Stimulated activated CD8-positive, alpha-beta memory T cell treated with anti-CD3 and anti-CD28 coated beads, Interleukin-4, amount 100 ng/mL, for 48 hours (primary cell): Measurements from ENCODE around the gene BICD1.
"Not testable (repeated sequence)": the region's sequence is repeated elsewhere in the genome, so short reads cannot be mapped to it uniquely, and the experiment has no call there.

Experiments used
- DNase-seq: peaks from one replicate; pipeline ENCODE4 v3.0.0-alpha.2; 2020

Gene BICD1

DNA sequence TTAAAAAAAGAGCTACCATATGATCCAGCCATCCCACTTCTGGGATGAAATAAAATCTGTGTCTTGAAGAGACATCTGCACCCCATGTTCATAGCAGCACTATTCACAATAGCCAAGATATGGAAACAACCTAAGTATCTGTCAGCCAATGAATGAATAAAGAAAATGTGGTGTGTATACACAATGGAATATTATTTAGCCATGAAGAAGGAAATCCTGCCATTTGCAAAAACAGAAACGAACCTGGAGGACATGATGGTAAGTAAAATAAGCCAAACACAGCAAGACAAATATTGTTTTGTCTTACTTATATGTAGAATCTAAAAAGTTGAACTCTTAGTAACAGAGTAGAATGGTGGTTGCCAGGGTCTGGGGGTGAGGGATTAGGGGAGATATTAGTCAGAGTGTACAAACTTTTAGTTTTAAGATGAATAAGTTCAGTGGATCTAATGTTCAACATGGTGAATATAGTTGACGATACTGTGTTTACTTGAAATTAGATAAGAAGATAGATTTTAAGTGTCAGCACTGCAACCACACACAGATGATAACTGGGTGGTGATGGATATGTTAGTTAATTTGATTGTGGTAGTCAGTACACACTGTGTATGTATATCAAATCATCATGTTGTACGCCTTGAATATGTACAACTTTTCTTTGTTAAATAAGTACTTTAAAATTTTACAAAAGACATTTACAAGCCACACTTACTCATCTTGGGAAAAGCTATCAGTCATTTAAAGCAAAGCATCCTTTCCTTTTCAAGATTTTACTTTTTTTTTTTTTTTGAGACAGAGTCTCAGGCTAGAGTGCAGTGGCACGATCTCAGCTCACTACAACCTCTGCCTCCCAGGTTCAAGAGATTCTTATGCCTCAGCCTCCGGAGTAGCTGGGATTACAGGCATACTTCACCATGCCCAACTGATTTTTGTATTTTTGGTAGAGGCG is 89.9 kb downstream of the BICD1 start:
- no peak for DNase-seq

DNA sequence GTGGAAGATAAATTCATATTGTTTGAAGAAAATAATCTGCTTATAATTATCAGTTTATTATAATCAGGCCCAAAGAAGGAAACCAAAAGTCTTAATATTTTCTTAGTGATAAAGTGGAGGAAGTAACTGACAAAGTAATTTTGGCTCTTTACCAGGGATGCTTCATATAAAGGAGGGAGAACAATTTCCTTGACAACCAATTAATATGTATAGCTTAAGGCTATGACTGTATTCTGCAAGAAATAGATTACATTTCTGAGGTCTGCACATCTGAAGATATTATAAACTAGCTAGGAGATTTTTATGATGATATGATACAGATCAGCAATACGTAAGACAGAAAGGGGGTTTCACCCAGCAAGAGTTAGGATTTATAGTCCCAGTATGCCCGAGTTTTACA is 90.8 kb downstream of the BICD1 start:
- DNase-seq: no peak

DNA sequence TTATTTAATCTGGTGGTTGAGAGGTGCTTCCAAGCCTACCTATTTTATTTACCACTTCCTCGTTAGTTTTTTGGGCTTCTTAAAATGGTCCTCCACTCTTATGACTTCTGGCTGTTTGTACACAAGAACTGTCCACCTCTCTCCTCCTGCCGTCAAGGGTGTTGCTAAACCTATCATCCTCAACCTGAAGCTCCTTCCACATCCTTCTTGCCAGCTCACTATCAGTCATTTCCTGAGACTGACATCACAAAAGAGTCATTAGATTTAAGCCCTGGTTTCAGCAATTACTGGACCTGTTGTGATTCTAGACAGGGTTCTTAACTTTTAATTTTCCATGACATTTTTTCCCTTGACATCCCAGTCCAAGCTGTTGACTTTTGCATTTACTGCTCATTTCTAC is 91.9 kb downstream of the BICD1 start:
- no peak for DNase-seq

DNA sequence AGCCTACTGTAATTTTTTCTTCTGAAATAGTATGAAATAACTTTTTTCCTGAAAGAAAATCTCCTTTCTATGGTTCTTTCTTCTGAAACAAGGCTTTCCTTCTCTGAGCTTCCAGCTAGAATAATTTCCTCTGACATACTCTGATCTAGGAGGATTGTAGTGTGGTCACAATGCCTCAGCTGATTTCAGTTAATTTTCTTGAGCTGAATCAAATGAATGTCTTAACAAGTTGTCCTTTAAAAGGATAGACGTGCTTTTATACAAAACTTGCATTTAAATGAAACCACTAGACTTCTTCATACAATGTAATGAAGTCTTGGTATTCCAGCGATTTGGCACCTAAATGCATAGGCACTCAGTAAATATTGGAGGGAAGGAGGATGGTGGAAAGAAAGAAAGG is 94.4 kb downstream of the BICD1 start:
- no peak for DNase-seq

DNA sequence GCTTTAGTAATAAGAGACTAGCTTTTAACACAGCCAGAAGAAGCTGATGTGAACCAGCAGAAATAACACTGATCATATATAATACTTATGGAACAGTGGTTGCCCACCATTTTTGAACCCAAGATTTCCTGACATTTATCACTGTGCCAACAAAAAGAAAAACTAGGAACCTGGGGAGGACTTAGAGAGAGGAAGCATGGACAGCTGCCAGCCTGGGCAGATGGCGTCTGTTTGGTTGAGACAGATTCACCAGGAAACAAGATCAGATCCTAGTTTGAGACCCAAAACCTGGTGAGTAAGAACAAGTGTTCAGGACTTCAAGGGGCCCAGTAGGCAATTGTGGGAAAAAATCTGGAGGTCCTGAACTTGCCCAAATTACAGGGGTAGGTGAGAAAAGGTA is 95.3 kb downstream of the BICD1 start:
- DNase-seq: no peak

DNA sequence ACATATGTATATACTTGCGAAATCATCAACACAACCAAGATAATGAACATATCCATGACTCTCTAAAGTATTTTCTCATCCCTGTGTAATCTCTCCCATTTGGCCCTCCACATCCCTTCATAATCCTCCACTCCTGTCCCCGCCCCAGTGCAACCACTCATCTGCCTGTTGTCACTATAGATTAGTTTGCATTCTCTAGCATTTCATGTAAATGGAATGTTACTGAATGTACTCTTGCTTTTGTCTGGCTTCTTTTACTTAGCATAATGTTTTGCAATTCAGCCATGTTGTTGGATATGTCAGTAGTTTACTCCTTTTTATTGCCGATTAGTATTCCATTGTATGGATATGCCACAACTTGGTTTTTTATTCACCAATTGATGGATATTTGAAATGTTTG is 99.1 kb downstream of the BICD1 start:
- no peak for DNase-seq

DNA sequence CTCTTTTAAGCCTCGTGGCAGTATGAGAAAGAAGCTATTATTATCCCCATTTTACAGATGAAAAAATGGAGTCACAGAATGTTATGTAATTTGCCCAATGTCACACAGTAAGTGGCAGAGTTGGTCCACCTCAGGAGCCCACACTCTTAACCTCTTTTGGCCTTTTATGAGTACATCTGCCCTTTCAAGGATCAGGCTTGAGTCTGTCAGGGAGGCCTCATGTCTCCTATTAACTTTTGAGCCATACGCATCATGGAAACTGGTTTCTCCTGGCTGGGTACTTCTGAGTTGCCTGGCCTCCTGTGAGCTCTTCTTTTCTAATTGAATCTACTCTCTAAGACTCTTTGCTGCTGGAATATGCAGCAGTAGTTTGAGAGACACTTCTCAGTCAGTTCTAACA is 101.7 kb downstream of the BICD1 start:
- DNase-seq: no peak

DNA sequence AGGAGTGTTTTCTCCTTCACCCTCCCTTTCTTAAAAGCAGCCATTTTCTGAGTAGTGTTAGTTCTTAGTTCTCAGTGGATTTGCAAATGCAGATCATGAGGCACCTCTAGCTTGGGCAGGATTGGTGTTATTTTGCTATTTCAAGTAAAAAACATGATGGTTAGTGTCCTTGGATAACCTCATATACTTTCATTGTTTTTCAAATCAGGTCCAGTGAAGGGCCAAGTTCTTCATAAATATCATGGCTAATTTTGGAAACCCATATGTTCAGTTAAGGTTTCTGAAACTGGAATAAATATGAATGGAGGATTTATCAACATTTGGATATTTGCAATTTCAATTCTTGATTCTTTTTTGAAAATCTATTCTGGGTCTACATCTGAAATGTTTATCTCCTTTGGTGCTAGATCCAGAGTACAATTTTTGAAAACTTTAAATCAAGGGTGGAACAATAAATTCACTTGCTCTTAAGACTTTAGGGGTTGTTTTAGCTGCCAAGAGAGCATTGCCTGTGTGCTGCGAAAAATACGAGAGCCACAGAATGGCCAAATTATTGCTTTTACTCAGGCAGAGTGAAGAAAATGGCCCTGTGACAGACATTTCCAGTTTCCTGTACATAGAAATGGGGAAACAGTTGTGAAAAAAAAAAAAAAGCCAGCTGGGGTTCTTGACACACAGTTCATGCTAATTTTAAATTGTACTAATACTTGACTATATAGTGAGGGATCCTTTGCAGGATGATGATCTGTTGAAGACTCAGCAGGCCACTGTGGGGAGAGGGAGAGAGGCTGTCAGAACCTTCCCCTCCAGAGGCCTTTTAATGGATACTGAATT is 104.6 kb downstream of the BICD1 start:
- DNase-seq: no peak

DNA sequence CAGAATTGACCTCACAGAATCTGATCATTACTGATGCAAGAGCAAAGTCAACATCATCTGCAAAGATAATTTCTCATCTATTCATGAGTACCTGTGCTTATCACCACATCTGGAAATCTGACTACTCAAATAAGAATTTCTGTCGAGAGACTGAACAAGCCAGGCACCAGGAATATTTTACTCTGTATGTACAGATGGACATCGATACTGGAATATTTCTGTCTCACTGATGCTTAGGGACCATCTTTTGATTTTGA is 105.2 kb downstream of the BICD1 start:
- no peak for DNase-seq

DNA sequence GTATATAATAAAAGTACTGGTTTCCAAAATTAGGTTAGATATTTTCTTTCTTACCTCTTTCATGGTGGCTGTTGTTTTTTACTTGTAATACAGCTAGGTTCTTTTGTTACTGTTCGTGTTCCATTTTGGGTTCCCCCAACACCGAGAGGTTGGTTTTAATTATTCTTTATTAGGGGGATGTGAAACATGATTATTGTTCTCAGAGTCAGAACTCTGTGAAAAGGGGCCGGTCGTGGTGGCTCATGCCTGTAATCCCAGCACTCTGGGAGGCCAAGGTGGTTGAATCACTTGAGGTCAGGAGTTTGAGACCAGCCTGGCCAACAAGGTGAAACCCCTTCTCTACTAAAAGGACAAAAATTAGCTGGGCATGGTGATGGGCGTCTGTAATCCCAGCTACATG is 108.1 kb downstream of the BICD1 start:
- DNase-seq: no peak

DNA sequence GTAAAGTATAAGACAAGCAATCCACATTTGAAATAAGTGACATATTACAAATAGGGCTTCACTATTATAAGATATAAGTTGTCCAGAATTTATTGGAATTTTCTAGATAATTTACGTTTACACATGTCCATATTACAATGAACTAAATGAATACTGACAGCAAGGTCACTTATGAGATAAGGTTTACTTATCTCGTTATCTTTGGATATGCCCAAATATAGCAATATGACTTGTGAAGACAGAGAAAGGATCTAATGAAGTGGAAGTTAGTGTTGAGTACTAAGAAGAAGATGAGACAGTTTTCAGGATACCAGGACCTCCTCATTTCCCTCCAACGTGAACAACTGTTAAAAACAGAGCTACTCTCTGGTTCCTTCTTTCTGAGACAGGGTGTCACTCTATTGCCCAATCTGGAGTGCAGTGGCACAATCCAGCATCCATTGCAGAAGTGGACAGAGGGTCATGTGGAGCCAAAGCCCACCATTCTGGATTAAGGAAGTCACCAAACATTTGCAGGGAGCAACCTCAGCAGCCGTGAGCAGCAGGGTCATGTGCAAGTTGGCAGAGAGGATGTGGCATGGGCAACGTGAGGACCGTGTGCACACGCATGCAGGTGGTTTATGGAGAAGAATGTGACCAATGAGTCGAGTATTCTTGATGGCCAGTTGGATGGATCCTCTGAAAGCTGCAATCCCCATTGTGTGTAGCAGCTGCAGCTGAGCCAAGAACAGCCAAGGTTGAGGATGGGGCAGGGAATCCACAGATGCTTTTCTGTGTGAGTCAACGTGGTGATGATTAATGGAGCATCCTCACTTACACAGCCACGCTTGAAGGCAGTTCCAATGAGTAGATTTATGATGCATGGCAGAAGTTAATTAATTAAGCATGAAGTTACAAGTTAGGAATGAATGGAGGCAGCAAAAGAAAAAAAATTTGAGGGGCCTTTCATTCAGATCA is 111.0 kb downstream of the BICD1 start:
- no peak for DNase-seq

DNA sequence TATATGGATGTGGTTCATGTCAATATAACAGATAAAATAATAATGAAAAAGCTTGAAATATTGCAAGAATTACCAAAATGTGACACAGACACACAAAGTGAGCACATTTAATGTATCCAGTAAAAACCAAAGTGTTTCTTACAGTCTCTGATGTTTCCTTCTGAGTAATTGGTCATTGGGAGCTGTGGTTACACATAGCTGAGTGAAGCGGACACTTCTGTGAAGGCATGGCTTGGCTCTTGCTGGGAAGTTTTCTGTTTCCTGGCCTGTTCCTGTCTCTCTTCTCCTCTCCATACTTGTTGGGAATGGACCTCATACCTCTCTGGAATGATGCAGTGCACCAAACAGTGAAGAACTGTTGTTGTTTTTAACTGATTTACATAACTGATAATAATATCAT is 117.3 kb downstream of the BICD1 start:
- no peak for DNase-seq

DNA sequence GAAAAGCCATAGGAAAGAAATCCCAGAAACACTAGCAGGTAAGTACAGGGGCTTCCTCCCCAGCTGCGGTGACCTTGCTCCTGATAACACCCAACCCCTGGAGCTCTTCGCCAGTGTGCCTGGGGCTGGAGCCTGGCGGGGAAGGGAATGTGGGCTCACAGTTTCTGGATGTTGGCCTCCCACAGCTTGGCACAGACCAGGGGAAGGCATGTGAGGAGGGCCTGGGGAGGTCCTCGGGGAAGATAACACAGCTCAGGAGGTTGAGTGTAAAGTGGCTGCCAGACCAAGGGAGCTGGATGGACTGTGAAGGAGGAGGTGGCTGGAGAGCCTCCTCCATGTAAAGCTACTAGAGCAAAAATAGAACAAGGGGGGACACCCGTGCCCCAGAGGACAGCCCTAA is 120.1 kb downstream of the BICD1 start:
- no peak for DNase-seq

DNA sequence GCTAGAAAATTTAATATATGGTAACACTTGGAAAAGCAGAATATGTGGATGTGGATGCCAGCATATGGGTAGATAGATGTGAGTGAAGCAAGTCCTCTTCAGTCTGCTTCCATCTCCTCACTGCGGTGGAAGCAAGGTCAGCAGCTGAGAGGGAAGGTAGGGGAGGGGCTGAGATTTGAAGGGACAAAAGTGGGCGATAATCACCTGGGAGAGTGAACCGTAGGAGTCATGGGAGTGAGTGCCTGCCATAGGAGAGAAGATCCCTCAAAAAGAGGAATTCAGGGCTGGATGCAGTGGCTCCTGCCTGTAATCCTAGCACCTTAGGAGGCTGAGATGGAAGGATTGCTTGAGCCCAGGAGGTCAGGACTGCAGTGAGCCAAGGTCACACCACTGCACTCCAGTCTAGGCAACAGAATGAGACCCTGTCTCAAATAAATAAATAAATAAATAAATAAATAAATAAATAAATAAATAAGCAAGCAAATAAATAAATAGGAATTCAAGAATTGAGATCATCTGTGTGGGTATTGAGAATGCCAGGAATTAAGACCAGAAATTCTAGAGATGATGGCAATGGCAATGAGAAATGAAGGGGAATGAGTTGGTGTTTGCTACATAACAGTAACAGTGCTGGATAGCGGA is 123.4 kb downstream of the BICD1 start:
- no peak for DNase-seq

DNA sequence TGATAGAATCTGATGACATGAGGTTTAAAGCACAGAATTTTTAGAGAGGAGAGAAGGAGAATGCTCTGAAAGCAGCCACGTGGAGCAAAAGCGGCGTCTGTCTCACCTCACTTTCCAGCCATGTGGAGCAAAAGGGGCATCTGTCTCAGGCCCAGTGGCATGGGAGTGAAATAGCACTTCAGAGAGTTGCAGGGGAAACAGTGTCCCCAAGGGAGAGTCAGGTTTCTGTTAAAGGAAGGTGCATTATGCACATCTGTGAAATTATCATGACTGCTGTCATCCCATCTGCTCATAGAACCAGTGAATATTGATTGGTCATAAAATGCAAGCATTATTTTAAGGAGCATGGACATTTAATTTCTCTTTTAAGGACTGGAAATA is 124.0 kb downstream of the BICD1 start:
- DNase-seq: no peak

DNA sequence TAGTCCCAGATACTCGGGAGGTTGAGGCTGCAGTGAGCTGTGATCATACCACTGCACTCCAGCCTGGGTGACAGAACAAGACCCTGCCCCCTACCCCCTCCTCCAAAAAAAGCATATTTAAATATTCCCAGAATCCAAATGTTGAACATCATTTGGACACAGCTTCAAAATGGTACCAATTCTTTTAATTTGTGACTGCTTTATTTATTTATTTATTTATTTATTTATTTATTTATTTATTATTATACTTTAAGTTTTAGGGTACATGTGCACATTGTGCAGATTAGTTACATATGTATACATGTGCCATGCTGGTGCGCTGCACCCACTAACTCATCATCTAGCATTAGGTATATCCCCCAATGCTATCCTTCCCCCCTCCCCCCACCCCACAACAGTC is 124.7 kb downstream of the BICD1 start:
- not testable (repeated sequence) for DNase-seq

DNA sequence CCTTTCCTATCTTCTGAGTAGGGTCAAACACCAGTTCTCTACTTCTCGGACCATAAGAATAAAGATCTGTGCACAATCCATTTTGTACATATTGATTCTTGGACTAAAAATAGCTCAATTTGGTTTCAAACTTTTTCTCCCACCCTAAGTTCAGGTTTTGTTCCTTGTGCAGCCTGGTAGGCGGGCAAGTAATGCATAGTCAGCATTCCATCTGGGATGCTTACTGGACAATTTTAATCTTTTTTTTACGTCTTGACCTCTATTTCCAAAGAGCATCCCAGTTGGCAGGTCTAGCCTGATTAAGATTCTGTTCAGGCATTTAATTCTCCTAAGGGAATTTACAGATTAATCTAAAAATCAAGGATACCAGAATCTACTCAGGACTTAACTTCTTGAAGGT is 126.9 kb downstream of the BICD1 start:
- DNase-seq: no peak

DNA sequence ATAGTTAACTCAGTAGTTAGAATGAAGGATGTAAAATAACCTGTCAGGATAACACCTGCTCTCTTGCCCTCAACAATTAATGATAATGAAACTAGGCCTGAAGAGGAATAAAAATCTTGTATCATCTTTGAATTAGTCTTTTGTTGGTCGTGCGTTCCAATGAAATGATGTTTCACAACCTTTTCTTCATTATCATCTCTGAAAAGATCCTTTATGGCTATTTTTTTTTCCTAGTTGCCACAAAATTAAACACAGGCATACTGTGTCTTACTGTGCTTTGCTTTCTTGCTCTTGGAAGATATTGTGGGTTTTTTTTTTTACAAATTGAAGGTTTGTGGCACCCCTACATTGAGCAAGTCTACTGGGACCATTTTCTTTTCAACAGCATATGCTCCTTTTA is 128.6 kb downstream of the BICD1 start:
- no peak for DNase-seq

DNA sequence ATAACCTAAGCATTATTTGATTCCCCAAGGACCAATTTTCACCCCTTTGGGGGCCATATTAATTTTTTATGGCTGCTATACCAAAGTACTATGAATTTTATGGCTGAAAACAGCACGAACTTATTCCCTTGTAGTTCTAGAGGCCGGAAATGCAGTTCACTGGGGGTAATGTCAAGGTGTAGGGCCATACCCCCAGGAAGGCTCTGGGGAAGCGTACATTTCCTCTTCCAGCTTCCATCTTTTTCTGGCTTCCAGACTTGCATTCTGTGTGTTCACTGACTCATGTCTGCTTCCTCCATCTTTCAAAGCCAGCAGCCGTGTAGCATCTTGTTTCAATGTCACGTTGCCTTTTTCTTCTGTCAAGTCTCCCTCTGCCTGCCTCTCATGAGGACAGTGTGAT is 133.5 kb downstream of the BICD1 start:
- DNase-seq: no peak

DNA sequence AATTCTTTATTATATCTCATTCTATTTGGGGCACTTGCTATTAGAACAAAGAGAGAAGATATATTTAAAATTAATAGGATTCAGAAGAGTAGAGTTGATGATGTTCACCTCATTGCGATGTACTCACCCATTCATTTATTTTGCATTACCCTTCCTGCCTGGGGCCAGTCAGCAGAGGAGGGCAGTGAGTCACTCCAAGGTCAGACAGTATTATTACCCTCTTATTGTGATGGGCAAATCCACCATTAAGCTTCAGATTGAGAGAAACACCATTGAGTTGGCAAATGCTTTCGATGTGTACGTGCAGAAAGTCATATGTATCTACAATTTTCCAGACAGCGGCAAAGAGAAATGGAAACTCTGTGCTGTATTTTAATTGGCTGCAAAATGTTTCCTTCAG is 134.2 kb downstream of the BICD1 start:
- no peak for DNase-seq

DNA sequence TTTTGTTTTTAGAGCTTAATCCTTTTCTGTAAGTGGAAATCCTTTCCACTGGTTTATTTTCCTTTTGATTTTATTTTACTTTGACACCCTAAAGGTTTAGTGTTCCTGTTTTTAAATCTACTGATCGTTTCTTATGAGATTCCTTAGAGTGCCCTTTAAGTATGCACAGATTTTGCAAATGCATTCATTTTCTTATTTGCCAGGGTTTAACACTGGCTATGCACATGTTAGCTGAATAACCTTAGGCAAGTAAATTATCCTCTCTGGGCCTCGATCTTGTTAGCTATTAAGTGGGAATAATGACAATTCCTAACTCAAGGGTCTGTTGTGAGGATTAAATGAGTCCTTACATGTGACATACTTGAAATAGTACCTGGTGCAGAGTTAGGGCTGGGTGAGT is 136.0 kb downstream of the BICD1 start:
- DNase-seq: no peak

DNA sequence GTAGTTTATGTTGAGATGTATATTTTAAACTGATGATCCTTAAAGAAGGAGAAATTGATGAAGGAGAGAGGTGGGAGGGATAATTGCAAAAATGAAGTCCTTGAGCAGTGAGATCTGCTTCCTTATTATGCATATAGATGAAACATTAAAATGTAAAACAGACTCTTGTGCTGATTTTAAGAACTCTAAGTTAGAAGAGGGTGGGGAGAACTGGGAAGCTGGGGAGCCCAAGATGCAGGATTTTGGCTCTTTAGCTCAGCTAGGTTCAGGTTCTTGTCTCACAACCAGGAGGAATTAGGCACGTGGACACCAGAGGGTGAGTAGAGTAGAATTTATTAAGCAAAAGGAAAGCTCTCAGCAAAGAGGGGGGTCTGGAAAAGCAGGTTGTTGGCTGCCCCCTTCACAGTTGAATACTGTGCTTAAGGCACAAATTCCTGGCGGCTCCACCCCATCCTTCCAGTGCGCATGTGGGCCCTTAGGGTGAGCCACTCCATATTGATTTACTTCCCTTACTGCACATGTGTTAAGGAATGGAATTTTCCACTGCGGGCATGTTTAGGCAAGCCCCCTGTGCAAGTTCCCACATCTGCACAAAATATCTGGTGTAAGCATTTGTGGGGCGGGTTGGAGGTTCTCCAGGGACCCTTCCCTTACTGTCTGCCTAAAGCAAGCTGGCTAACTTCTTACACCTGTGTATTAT is 141.9 kb downstream of the BICD1 start:
- no peak for DNase-seq
